Left renal cortex interstitium (tissue), 4 donors: ENCODE data around the gene OLIG3. TPM values are rescaled to one million over a fixed set of nuclear protein-coding genes. Genes with fewer than 3 reads are reported as not detected.

Source experiments
- DNase-seq, 4 donors: peaks; one replicate each; pipeline ENCODE4 v3.0.0-alpha.2; 2013; ENCODE audit warnings: low read depth in 4 of 4, low spot score in 2 of 4, missing footprints in 1 of 4
- polyA plus RNA-seq, 4 donors: library from polyadenylated mRNA; unstranded; fragments of 120-200 nt; gene quantifications; one replicate each; pipeline ENCODE4 v1.2.1, GENCODE V29; 2013; ENCODE audit not compliant: insufficient read length in 4 of 4

OLIG3 gene
- polyA plus RNA-seq, 4 donors: not detected

GRCh38 chr6:137496909-137497720, 2.9 kb upstream of the OLIG3 start:
- no peak for DNase-seq

- no peak for DNase-seq
Measured at GRCh38 chr6:137496368-137496767, 2.2 kb upstream of the OLIG3 start.

- no peak for DNase-seq
Measured at GRCh38 chr6:137495703-137496336, 1.6 kb upstream of the OLIG3 start.

- DNase-seq: no peak
Measured at GRCh38 chr6:137494988-137495702, 951 bp upstream of the OLIG3 start.

- no peak for DNase-seq
Measured at GRCh38 chr6:137493218-137494038, 766 bp downstream of the OLIG3 start.

- no peak for DNase-seq
Measured at GRCh38 chr6:137492289-137493217, 1.6 kb downstream of the OLIG3 start.

GRCh38 chr6:137491478-137491877, 2.7 kb downstream of the OLIG3 start:
- DNase-seq: no peak

- DNase-seq: no peak
Measured at GRCh38 chr6:137490961-137491360, 3.2 kb downstream of the OLIG3 start.

- DNase-seq: no peak
Measured at GRCh38 chr6:137490006-137490905, 3.9 kb downstream of the OLIG3 start.

GRCh38 chr6:137489046-137490005, 4.9 kb downstream of the OLIG3 start:
- no peak for DNase-seq

GRCh38 chr6:137488150-137489045, 5.8 kb downstream of the OLIG3 start:
- DNase-seq: no peak

- DNase-seq: no peak
Measured at GRCh38 chr6:137487869-137488149, 6.4 kb downstream of the OLIG3 start.

GRCh38 chr6:137487181-137487868, 6.9 kb downstream of the OLIG3 start:
- peak in 1 of 4 donors; percentile 6 for DNase-seq

- no peak for DNase-seq
Measured at GRCh38 chr6:137486416-137486815, 7.8 kb downstream of the OLIG3 start.

- DNase-seq: no peak
Measured at GRCh38 chr6:137480431-137480830, 13.8 kb downstream of the OLIG3 start.

- no peak for DNase-seq
Measured at GRCh38 chr6:137475103-137475502, 19.1 kb downstream of the OLIG3 start.
